GM21717 (cell line): ENCODE results near the gene SPACA4.
A peak's percentile ranks its signal among the peaks of the same experiment; 100 is the strongest.
"Not testable (repeated sequence)": the region's sequence is repeated elsewhere in the genome, so short reads cannot be mapped to it uniquely, and the experiment has no call there.

Experiments used
- ATAC-seq: cut with Tn5 transposase; IDR thresholded peaks from one replicate; pipeline ENCODE4 v1.9.1; 2021; ENCODE audit warnings: mild to moderate bottlenecking, moderate library complexity; ENCODE audit not compliant: unreplicated experiment

SPACA4 gene

GRCh38 chr19:48618278-48618915, 11.9 kb downstream of the SPACA4 start:
- no peak for ATAC-seq

GRCh38 chr19:48618916-48619691, 12.6 kb downstream of the SPACA4 start, which contains the start of the genes RPL18 and SPHK2:
Gene RPL18, minus strand, starts transcription at chr19:48619178. Its CDS starts 35 bp downstream, at chr19:48619143.
Gene SPHK2, plus strand, starts transcription at chr19:48619506. Its CDS starts 1,009 bp downstream, at chr19:48620515.
- peak; percentile 65 for ATAC-seq

GRCh38 chr19:48619692-48620585, 13.4 kb downstream of the SPACA4 start:
- ATAC-seq, result no peak

- no peak for ATAC-seq
Observed at GRCh38 chr19:48623556-48624066, 17.1 kb downstream of the SPACA4 start.

- ATAC-seq, result peak; percentile 51
Observed at GRCh38 chr19:48624067-48624594, 17.6 kb downstream of the SPACA4 start.

- ATAC-seq, result no peak
Observed at GRCh38 chr19:48624791-48625723, 18.5 kb downstream of the SPACA4 start.

- ATAC-seq, result no peak
Observed at GRCh38 chr19:48625891-48626327, 19.4 kb downstream of the SPACA4 start.

GRCh38 chr19:48627201-48627864, 20.8 kb downstream of the SPACA4 start:
- no peak for ATAC-seq

GRCh38 chr19:48627865-48628314, 21.3 kb downstream of the SPACA4 start:
- no peak for ATAC-seq

GRCh38 chr19:48628486-48629296, 22.1 kb downstream of the SPACA4 start:
- no peak for ATAC-seq

- ATAC-seq, result no peak
Observed at GRCh38 chr19:48629297-48629598, 22.7 kb downstream of the SPACA4 start.

GRCh38 chr19:48629599-48630295, 23.2 kb downstream of the SPACA4 start:
- no peak for ATAC-seq

- no peak for ATAC-seq
Observed at GRCh38 chr19:48630296-48631063, 23.9 kb downstream of the SPACA4 start.

GRCh38 chr19:48631225-48631624, 24.7 kb downstream of the SPACA4 start:
- no peak for ATAC-seq

- not testable (repeated sequence) for ATAC-seq
Observed at GRCh38 chr19:48632286-48632685, 25.7 kb downstream of the SPACA4 start.

- no peak for ATAC-seq
Observed at GRCh38 chr19:48632692-48633147, 26.2 kb downstream of the SPACA4 start.
